Effector CD8-positive, alpha-beta T cell (primary cell): ENCODE data around the gene GABRA4.

ENCODE experiments used
- DNase-seq: peaks from one replicate; lab custom pipeline; 2025; lab: John Stamatoyannopoulos, UW

The GABRA4 gene

DNA sequence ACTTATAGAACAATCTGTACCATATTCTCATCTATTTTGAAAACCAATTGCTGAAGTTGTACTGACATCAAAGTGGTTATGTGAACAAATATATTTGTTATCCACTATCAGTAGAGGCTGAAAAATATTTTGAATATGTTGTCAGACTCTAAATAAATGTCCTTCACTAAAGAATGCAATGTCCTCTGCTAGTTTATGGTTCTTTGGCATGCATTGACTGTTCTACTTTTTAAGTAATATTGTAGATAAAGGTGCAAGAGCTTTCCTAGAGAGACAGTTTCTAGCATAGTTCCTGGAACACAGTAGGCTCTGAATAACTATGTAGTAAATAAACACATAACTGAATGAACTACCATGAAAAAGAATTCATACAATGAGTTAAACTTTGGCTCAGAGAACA is 66.2 kb downstream of the GABRA4 start:
- no peak for DNase-seq

DNA sequence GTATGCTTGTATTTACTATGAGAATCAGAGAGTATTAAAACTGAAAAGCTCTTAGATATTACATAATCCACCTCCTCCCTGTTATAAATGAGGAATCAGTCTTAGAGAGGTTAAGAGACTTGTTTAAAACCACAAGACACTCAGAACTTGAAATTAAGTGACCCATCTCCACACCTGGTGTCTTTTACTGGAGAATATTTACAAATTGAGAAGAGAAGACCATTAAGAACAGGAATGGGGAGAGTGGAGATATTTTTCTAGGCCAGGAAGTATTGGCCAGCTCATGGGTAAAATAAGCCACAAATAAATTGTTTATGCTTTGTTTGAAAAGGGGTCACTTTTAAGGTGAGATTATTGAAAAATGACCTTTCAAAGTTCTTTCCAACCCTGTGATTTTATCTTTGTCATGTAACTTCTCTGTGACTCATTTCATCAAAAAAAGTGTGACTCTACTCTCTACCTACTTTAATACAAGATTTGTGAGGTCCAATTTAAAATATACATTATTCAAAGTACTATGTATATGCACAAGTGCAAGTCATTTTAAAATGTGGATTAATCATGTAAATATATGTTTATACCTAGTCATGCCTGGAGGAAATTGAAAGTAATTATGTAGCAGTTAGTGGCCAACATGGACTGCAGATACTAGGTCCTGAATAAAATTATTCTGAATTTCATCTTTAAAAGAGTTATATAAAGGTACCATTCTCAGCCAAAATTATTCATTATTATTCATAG is 68.4 kb downstream of the GABRA4 start:
- no peak for DNase-seq

DNA sequence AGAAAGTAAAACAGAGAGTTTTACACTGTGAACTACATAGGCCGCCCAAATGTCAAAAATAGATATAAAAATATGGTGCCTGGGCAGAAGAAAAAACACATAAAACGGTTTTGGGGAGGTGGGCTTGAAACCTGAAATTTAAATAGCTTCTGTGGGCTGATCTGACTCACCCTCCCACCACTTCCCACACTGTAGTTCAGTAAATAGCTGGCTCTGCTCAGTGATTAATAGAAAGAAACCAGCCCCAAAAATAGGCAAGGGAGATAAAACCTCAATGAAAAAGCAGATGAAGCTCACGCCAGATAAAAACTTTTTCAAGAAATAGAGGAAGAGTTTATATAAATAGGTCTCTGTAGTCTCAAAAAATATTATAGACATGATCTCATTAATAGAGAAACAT is 71.2 kb downstream of the GABRA4 start:
- DNase-seq = no peak

DNA sequence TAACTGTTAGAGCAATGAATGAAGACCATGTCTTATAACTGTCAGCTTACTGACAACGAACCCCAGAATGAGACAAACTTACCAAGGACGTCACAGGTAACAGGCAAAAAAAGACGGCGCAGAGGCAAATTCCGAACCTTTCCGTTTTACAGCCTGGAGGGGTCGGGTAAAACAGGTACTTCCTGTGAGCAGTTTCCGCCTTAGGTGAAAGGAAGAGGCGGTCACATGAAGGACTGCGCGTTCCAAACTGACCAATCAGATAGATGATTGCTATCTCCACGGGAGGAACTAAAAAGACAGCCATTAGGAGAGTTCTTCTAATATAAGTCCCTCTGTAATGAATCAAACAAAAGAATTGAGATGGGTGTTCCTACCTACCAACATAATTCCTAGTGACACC is 84.3 kb downstream of the GABRA4 start, which contains the start of gene COX7B2:
TSS of gene COX7B2 (minus strand) at position 168 of the 400 bp plus-strand sequence. CDS start 174,053 bp downstream, outside the sequence.
- no peak for DNase-seq

DNA sequence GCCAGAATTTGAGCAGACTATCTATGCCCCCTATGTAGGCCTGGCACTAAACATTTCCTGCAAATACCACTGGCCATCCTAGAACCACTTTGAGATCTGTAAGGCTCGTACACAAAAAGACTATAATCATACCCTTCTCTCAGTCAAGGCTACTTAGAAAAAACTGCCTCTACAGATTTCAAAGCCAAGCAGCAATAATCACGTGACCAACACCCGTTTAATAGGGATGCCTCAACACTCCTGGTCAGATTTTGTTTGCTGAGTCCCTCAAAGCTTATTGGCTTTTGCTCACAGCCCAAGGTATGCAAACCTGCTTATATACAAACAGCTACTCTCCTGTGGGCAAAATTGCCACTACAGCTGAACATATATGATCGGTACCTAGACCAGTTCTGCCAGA is 85.2 kb downstream of the GABRA4 start:
- no peak for DNase-seq

DNA sequence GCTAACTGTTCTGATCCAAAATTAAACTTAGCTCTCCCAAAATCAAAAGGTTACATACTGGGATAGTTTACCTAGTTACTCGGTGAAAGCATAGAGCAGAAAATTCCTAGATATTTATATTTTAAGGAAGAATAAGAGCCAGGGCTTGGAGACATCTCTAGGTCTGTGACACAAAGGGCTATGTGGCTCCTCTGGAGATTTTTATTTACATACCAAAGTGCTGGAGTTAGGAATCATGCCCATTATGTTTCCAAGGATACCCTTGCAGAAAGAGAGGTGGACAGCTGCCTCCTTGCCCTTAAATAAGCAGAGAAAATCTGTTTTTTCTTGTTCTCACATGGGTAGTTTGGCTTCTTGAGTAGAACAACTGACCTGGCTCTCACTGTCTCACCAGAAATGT is 93.3 kb downstream of the GABRA4 start:
- DNase-seq = no peak

DNA sequence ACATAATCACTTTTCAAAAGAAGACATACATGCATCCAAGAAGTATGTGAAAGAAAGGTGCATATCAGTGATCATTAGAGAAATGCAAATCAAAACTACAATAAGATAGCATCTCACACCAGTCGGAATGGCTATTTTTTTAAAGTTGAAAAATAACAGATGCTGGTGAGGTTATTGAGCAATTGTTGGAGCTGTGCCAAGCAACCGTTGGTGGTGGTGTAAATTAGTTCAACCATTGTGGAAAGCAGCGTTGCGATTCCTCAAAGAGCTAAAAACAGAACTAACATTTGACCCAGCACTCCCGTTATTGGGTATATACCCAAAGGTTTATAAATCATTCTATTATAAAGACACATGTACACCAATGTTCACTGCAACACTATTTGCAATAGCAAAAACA is 98.6 kb downstream of the GABRA4 start:
- no peak for DNase-seq

DNA sequence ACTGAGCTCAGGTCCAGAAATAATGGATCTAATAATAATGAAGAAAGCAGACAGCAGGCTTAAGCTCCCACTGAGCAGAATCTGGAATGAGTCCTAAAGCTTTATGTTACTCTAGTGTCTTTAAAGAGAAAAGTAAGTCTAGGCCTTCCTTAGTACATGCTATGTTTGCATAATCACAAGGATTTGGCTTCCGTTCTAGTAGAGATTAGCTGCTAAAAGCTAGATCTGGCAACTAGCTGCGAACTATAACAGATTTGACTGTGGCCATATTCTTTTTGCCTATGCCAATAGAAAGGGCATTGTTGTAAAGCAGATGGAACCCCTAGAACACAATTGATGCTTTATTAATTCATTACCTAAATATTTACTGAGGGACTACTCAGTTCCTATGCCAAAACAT is 103.3 kb downstream of the GABRA4 start:
- no peak for DNase-seq

DNA sequence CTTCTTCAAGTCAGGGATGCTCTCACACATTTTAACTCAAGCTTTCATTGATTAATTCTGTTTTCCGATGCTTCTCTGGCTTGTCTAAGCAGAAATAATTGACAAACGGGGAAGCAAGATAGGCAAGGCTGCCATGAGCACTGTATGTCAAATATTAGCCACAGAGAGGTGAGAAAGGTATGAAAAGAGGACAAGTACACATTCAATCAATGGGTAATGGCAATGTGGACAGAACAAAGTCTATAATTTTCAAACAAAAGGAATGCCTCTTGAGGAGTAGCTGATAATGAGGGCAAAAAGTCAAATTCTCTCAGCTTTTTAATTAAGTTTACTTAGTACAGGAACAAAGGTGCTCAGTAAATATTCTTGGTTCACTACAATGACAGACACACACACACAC is 104.0 kb downstream of the GABRA4 start:
- DNase-seq = no peak

- no peak for DNase-seq
These were observed 106.7 kb downstream of the GABRA4 start for GRCh38 chr4:46886711-46887110.

DNA sequence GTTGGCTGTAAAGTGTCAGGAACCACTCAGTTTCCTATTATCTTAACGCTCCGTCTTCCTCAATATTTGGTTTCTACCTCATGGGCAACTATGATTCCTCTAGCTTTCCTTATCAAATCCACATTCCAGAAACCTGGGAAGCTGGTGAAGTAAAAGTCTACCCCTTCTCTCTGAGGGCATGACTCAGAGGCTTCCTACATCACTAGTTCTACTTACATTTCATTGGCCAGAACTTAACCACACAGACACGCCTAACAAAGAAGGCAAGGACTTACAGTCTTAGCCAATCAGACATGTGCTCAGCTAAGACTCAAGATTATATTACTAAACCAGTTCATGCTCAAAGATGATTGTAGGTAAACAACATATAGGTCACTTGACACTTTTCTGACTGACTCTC is 114.7 kb downstream of the GABRA4 start:
- DNase-seq = no peak

DNA sequence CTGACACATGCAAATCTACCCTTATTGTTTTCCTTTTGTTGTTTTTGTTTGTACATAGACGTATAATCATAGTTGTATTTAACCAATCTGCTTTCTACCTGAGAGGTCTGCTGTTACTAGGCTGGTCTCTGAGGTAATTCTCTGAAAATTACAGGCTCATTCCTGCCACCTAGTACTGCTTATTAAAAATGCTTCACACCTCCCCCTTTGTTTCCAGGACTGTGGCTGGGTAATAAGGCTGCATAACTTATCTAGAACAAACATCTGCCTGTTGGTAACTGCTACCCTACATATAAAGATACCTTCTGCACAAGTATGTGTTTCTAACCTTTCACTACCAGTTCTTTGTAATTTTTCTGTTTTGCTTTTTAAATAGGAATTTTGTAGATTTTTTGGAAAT is 118.6 kb downstream of the GABRA4 start:
- no peak for DNase-seq

- no peak for DNase-seq
These were observed 123.0 kb downstream of the GABRA4 start for GRCh38 chr4:46870411-46870810.
